ENCODE results near the gene HK3. TPM values are rescaled to one million over a fixed set of nuclear protein-coding genes. Genes with fewer than 3 reads are reported as not detected.

HK3 gene, protein sequence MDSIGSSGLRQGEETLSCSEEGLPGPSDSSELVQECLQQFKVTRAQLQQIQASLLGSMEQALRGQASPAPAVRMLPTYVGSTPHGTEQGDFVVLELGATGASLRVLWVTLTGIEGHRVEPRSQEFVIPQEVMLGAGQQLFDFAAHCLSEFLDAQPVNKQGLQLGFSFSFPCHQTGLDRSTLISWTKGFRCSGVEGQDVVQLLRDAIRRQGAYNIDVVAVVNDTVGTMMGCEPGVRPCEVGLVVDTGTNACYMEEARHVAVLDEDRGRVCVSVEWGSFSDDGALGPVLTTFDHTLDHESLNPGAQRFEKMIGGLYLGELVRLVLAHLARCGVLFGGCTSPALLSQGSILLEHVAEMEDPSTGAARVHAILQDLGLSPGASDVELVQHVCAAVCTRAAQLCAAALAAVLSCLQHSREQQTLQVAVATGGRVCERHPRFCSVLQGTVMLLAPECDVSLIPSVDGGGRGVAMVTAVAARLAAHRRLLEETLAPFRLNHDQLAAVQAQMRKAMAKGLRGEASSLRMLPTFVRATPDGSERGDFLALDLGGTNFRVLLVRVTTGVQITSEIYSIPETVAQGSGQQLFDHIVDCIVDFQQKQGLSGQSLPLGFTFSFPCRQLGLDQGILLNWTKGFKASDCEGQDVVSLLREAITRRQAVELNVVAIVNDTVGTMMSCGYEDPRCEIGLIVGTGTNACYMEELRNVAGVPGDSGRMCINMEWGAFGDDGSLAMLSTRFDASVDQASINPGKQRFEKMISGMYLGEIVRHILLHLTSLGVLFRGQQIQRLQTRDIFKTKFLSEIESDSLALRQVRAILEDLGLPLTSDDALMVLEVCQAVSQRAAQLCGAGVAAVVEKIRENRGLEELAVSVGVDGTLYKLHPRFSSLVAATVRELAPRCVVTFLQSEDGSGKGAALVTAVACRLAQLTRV
- total RNA-seq (ENCODE audit: unreplicated experiment): not detected
- long read RNA-seq: 0 reads

DNA sequence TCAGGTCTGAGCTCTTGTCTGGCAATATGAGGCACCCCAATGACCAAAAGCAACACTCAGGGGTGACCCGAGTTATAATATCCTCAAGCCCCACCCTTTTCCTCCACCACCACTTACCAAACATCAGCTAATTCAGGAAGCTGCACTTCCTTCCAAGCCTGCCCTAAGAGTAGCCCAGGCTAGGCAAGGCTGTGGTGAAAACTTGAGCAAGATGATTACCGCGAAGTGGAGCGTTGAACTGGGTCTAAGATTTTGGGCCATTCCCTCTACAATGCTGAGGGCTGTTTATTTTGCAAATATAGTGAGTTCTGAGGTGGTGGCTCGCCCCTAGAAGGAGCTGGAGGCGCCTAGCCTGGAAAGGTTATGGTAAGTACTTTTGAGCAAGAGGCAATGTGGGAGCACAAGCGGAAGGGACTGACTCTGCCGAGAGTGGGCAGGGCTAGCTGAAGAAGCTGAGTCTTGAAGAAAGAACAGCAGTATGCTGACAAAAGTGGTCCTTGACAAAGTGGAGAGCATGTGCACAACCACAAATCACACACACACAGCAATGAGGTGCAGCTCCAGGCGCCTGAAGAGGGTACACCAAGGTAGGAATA lies at the start of gene HK3:
TSS of gene HK3 (minus strand) at position 51 of the 596 bp plus-strand sequence. CDS start 3,187 bp downstream, outside the sequence.
- Mint-ChIP-seq H3K9me3 (ENCODE audit: unreplicated experiment) (peaks cover 11% of the 10 kb centered on the region), H3K4me3 (ENCODE audit: unreplicated experiment) (no peak within 1 kb of the TSS), H3K4me1 (ENCODE audit: low read depth, unreplicated experiment) (peaks cover 12% of the 10 kb centered on the region), H3K27ac (ENCODE audit: unreplicated experiment) (no peak within 1 kb of the TSS), H3K36me3 (ENCODE audit: unreplicated experiment) (peaks cover 4% of the 10 kb centered on the region), H3K27me3 (ENCODE audit: unreplicated experiment) (peaks cover 10% of the 10 kb centered on the region)
- TF ChIP-seq, protein P1, sequence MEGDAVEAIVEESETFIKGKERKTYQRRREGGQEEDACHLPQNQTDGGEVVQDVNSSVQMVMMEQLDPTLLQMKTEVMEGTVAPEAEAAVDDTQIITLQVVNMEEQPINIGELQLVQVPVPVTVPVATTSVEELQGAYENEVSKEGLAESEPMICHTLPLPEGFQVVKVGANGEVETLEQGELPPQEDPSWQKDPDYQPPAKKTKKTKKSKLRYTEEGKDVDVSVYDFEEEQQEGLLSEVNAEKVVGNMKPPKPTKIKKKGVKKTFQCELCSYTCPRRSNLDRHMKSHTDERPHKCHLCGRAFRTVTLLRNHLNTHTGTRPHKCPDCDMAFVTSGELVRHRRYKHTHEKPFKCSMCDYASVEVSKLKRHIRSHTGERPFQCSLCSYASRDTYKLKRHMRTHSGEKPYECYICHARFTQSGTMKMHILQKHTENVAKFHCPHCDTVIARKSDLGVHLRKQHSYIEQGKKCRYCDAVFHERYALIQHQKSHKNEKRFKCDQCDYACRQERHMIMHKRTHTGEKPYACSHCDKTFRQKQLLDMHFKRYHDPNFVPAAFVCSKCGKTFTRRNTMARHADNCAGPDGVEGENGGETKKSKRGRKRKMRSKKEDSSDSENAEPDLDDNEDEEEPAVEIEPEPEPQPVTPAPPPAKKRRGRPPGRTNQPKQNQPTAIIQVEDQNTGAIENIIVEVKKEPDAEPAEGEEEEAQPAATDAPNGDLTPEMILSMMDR (IDR thresholded peaks at IDR 0.05; ENCODE audit: partially characterized antibody, unreplicated experiment): no peak
- no peak for DNase-seq

DNA sequence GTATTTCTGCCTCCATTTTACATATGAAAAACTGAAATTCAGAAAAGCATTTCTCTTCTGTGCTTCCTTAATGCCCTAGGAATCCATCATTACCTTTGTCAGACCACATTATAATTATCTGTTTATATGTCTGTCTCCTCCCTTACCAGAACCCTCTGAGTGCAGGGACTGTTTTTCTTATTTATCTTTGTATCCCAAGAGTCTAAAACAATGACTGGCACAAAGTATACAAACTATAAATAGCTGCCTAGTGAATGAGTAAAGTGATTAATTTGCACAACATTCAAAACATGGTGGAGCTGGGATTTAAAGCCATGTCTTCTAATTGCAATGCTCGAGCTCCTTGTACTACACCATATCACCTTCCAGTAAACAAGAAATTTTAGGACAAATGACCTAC lies 49.3 kb upstream of the HK3 start:
- H3K36me3 Mint-ChIP-seq (ENCODE audit: unreplicated experiment): no peaks in the 10 kb centered on the region
- TF ChIP-seq, protein P1 (IDR thresholded peaks at IDR 0.05; ENCODE audit: partially characterized antibody, unreplicated experiment): no peak
- DNase-seq: no peak
- no peak overlapping the region for H3K4me3 Mint-ChIP-seq (ENCODE audit: unreplicated experiment)
- H3K4me1 Mint-ChIP-seq (ENCODE audit: low read depth, unreplicated experiment): no peaks in the 10 kb centered on the region
- H3K27me3 Mint-ChIP-seq (ENCODE audit: unreplicated experiment): no peaks in the 10 kb centered on the region
- H3K9me3 Mint-ChIP-seq (ENCODE audit: unreplicated experiment): no peaks in the 10 kb centered on the region
- H3K27ac Mint-ChIP-seq (ENCODE audit: unreplicated experiment): no peak overlapping the region

DNA sequence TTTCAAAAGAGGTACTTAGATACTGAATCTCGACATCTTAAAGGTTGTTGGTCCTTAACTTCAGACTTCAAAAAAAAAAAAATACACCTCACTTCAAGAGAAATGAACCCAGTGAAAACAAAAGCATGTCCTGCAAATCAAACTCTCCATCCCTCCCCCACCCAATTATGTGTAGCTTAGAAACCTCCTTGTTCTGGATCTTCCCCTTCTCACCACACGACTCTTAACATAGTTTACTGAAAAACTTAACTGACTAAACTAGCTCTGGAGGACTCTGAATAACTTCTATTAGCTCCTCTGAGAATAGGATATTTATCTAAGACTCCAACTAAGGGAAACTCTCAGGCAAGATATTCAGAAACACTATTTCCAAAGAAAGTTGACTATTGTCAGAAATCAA lies 48.7 kb upstream of the HK3 start:
- no peak for DNase-seq
- Mint-ChIP-seq H3K27me3 (ENCODE audit: unreplicated experiment) (no peaks in the 10 kb centered on the region), H3K4me1 (ENCODE audit: low read depth, unreplicated experiment) (no peaks in the 10 kb centered on the region), H3K9me3 (ENCODE audit: unreplicated experiment) (no peaks in the 10 kb centered on the region), H3K4me3 (ENCODE audit: unreplicated experiment) (no peak overlapping the region), H3K36me3 (ENCODE audit: unreplicated experiment) (no peaks in the 10 kb centered on the region), H3K27ac (ENCODE audit: unreplicated experiment) (no peak overlapping the region)
- TF ChIP-seq, protein P1 (IDR thresholded peaks at IDR 0.05; ENCODE audit: partially characterized antibody, unreplicated experiment): no peak

DNA sequence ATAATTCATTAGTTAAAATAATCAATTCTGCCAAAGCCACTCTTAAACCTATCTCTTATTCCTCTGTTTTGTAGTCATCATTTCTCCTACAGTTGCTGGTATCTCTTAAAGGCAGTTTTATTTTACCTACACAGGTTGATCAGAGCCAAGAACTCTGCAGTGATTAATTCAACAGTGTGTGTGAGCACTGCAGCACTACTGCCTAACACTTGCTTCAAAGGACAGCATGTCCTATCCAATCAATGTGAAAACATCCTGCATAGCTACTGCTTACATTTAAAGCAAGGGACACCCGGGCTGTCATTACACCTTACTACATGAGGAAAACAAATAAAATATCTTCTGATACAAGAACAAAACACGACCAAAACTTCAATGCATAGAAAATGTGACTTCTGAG lies 45.1 kb upstream of the HK3 start:
- H3K27me3 Mint-ChIP-seq (ENCODE audit: unreplicated experiment): no peaks in the 10 kb centered on the region
- H3K4me1 Mint-ChIP-seq (ENCODE audit: low read depth, unreplicated experiment): no peaks in the 10 kb centered on the region
- DNase-seq: no peak
- H3K27ac Mint-ChIP-seq (ENCODE audit: unreplicated experiment): no peak overlapping the region
- TF ChIP-seq, protein P1 (IDR thresholded peaks at IDR 0.05; ENCODE audit: partially characterized antibody, unreplicated experiment): no peak
- H3K9me3 Mint-ChIP-seq (ENCODE audit: unreplicated experiment): no peaks in the 10 kb centered on the region
- no peaks in the 10 kb centered on the region for H3K36me3 Mint-ChIP-seq (ENCODE audit: unreplicated experiment)
- no peak overlapping the region for H3K4me3 Mint-ChIP-seq (ENCODE audit: unreplicated experiment)

Data from glutamatergic neuron (in vitro differentiated cells).